ENCODE data around the gene NXPE1.
"Not testable (repeated sequence)": the region's sequence is repeated elsewhere in the genome, so short reads cannot be mapped to it uniquely, and the experiment has no call there.

Gene NXPE1

DNA sequence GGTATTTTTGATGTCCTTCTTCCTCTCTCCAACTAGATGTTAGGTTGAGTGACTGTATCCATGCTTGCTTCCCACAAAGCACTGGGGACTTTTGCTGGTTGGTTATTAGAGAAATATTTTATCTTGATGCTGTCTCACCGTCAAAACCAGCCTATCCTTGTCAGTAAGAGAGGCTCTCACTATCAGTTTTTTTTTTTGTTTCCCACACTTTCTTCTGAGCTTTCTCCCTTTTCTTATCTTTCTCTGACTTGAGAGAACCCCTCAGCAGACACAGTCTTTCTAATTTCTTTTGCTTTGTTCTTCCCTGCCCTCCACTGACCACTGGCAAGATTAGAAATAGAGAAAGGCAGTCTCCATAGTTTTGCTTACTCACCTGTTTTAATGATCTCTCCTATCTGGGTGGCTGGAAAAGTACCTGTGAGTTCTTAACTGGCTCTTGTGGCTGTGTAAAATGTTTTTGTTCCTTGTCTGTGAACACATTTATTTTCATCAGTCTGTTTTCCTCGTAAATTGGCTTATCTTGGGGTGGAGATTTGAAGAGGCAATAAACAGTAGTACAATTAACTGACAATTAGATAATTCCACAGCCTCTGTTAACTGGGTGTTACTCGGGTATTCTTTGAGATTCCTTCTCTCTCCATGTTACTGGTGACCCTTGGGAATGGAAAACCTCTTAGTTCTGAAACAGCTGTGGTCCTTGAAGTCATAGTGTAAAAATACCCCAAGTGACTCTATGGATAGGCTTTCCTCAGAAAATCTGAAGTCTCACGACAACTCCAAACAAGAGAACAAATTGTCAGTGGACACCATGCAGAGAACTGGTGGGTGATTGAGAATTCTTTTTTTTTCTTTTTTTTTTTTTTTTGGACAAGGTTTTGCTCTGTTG, at the start of gene NXPE1:
NXPE1 (minus strand) TSS at position 457 of the 886 bp plus-strand sequence. CDS start 8,680 bp downstream, outside the sequence.
- DNase-seq (ENCODE audit: low spot score) = no peak
- TF ChIP-seq, protein P1, sequence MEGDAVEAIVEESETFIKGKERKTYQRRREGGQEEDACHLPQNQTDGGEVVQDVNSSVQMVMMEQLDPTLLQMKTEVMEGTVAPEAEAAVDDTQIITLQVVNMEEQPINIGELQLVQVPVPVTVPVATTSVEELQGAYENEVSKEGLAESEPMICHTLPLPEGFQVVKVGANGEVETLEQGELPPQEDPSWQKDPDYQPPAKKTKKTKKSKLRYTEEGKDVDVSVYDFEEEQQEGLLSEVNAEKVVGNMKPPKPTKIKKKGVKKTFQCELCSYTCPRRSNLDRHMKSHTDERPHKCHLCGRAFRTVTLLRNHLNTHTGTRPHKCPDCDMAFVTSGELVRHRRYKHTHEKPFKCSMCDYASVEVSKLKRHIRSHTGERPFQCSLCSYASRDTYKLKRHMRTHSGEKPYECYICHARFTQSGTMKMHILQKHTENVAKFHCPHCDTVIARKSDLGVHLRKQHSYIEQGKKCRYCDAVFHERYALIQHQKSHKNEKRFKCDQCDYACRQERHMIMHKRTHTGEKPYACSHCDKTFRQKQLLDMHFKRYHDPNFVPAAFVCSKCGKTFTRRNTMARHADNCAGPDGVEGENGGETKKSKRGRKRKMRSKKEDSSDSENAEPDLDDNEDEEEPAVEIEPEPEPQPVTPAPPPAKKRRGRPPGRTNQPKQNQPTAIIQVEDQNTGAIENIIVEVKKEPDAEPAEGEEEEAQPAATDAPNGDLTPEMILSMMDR (IDR thresholded peaks at IDR 0.05; ENCODE audit: borderline replicate concordance, control extremely low read depth, extremely low read depth, insufficient read depth, missing control alignments) = no peak
- in situ Hi-C loops (cut with MboI; ENCODE audit: low sequenced_read_pairs, unreplicated experiment) = no loop called here

DNA sequence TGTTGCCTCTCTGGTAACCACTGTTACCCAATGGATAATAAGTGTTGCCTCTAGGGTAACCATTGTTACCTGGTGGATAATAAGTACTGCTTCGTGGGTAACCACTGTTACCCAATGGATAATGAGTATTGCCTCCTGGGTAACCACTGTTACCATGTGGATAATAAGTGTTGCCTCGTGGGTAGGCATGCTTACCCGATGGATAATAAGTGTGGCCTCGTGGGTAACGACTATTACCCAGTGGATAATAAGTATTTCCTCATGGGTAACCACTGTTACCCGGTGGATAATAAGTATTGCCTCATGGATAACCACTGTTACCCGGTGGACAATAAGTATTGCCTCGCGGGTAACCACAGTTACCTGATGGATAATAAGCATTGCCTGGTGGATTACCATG, 49.7 kb upstream of the NXPE1 start:
- in situ Hi-C loops (cut with MboI; ENCODE audit: low sequenced_read_pairs, unreplicated experiment) = no loop called here

DNA sequence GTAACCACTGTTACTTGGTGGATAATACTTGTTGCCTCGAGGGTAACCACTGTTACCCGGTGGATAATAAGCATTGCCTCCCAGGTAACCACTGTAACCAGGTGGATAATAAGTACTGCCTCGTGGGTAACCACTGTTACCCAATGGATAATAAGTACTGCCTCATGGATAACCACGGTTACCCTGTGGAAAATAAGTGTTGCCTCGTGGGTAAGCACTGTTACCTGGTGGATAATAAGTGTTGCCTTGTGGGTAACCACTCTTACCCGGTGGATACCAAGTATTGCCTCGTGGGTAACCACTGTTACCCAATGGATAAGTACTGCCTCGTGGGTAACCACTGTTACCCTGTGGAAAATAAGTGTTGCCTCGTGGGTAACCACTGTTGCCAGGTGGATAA, 48.9 kb upstream of the NXPE1 start:
- in situ Hi-C loops (cut with MboI; ENCODE audit: low sequenced_read_pairs, unreplicated experiment) = not testable (repeated sequence)

More for the DNA sequence above, 49.7 kb upstream of the NXPE1 start:
- DNase-seq (ENCODE audit: low spot score) = no peak
- TF ChIP-seq, protein P1 (IDR thresholded peaks at IDR 0.05; ENCODE audit: borderline replicate concordance, control extremely low read depth, extremely low read depth, insufficient read depth, missing control alignments) = no peak

DNA sequence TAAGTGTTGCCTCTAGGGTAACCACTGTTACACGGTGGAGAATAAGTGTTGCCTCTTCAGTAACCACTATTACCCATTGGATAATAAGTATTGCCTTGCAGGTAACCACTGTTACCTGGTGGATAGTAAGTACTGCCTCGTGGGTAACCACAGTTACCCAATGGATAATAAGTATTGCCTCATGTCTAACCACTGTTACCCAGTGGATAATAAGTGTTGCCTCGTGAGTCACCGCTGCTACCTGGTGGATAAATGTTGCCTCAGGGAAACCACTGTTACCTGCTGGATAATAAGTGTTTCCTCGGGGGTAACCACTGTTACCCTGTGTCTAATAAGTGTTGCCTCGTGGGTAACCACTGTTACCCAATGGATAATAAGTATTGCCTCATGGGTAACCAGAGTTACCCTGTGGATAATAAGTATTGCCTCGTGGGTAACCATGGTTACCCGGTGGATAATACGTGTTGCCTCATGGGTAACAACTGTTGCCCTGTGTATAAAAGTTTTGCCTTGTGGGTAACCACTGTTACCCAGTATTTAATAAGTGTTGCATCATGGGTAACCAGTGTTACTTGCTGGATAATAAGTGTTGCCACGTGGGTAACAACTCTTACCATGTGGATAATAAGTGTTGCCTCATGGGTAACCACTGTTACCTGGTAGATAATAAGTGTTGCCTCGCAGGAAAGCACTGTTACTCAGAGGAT, 48.2 kb upstream of the NXPE1 start:
- TF ChIP-seq, protein P1 (IDR thresholded peaks at IDR 0.05; ENCODE audit: borderline replicate concordance, control extremely low read depth, extremely low read depth, insufficient read depth, missing control alignments) = no peak
- DNase-seq (ENCODE audit: low spot score) = no peak
- in situ Hi-C loops (cut with MboI; ENCODE audit: low sequenced_read_pairs, unreplicated experiment) = no loop called here

More for the DNA sequence above, 48.9 kb upstream of the NXPE1 start:
- not testable (repeated sequence) for DNase-seq (ENCODE audit: low spot score)

DNA sequence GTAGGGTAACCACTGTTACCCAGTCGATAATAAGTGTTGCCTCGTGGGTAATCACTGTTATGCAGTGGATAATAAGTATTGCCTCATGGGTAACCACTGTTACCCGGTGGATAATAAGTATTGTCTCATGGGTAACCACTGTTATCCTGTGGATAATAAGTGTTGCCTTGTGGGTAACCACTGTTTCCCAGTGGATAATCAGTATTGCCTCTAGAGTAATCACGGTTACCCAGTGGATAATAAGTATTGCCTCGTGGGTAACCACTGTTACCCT, 47.1 kb upstream of the NXPE1 start:
- in situ Hi-C loops (cut with MboI; ENCODE audit: low sequenced_read_pairs, unreplicated experiment); DNase-seq (ENCODE audit: low spot score): not testable (repeated sequence)

DNA sequence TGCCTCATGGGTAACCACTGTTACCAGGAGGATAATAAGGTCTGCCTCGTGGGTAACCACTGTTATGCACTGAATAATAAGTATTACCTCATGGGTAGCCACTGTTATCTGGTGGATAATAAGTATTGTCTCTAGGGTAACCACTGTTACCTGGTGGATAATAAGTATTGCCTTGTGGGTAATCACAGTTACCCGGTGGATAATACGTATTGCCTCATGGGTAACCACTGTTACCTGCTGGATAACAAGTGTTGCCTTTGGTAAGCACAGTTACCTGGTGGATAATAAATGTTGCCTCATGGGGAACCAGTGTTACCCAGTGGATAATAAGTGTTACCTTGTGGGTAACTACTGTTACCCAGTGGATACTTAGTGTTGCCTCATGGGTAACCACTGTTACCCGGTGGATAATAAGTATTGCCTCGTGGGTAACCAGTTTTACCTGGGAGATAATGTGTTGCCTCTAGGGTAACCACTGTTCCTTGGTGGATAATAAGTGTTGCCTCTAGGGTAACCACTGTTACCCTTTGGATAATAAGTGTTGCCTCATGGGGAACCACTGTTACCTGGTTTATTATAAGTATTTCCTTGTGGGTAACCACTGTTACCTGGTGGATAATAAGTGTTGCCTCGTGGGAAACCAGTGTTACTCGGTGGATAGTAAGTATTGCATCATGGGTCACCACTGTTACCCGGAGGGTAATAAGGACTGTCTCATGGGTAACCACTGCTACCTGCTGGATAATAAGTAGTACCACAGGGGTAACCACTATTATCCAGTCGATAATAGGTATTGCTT, 46.5 kb upstream of the NXPE1 start:
- DNase-seq (ENCODE audit: low spot score) = no peak
- TF ChIP-seq, protein P1 (IDR thresholded peaks at IDR 0.05; ENCODE audit: borderline replicate concordance, control extremely low read depth, extremely low read depth, insufficient read depth, missing control alignments) = no peak
- in situ Hi-C loops (cut with MboI; ENCODE audit: low sequenced_read_pairs, unreplicated experiment) = no loop called here

DNA sequence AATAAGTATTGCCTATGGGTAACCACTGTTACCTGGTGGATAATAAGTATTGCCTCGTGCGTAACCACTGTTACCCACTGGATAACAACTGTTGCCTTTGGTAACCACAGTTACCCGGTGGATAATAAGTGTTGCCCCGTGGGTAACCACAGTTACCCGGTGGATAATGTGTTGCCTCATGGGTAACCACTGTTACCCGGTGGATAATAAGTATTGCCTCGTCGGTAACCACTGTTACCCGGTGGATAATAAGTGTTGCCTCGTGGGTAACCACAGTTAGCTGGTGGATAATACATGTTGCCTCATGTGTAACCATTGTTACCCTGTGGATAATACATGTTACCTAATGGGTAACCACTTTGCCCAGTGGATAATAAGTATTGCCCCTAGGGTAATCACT, 45.7 kb upstream of the NXPE1 start:
- no peak for DNase-seq (ENCODE audit: low spot score)
- in situ Hi-C loops (cut with MboI; ENCODE audit: low sequenced_read_pairs, unreplicated experiment) = no loop called here
- TF ChIP-seq, protein P1 (IDR thresholded peaks at IDR 0.05; ENCODE audit: borderline replicate concordance, control extremely low read depth, extremely low read depth, insufficient read depth, missing control alignments) = no peak

All from GM13976 (cell line).